Astrocyte of the spinal cord (primary cell): ENCODE results near the gene PHLDB1.
A peak's percentile ranks its signal among the peaks of the same experiment; 100 is the strongest.
"Not testable (repeated sequence)": the region's sequence is repeated elsewhere in the genome, so short reads cannot be mapped to it uniquely, and the experiment has no call there.

Experiments used
- DNase-seq: peaks from one replicate; pipeline ENCODE4 v3.0.0; 2011; ENCODE audit warnings: low read depth, low spot score
- H3K4me3 ChIP-seq: 2 replicates; pipeline ENCODE4 v1.5.1; 2011; ENCODE audit warnings: low read depth, mild to moderate bottlenecking, low read length, moderate library complexity
- CTCF ChIP-seq: IDR thresholded peaks from 2 replicates; pipeline ENCODE4 v1.5.1; 2012; ENCODE audit warnings: low read depth, mild to moderate bottlenecking, low read length, inconsistent platforms
- in situ Hi-C: cut with HindIII; loops from 2 replicates; pipeline ENCODE4 v1.10.0; 2017; ENCODE audit warnings: low sequenced_read_pairs

The PHLDB1 gene

GRCh38 chr11:118572061-118572980 is 35.1 kb upstream of the PHLDB1 start, which contains the start of gene ARCN1:
ARCN1 (plus strand) TSS chr11:118572409; CDS start chr11:118572548, 139 bp downstream.
- peak within 1 kb of the TSS; percentile 99 for H3K4me3 ChIP-seq
- in situ Hi-C loops: no loop called here
- TF ChIP-seq CTCF: no peak
- DNase-seq: peak; percentile 78

GRCh38 chr11:118572981-118573550 is 34.3 kb upstream of the PHLDB1 start:
- no peak for TF ChIP-seq CTCF
- H3K4me3 ChIP-seq: peak overlapping the region; percentile 99
- peak; percentile 28 for DNase-seq
- in situ Hi-C loops: no loop called here

GRCh38 chr11:118574636-118575035 is 32.8 kb upstream of the PHLDB1 start:
- no peak overlapping the region for H3K4me3 ChIP-seq
- no peak for TF ChIP-seq CTCF
- in situ Hi-C loops: no loop called here
- no peak for DNase-seq

- DNase-seq, H3K4me3 ChIP-seq, in situ Hi-C loops: not testable (repeated sequence)
Observed at GRCh38 chr11:118577995-118578394, 29.4 kb upstream of the PHLDB1 start.

- DNase-seq: no peak
- in situ Hi-C loops: no loop called here
- no peak for TF ChIP-seq CTCF
- no peak overlapping the region for H3K4me3 ChIP-seq
Observed at GRCh38 chr11:118581057-118581456, 26.4 kb upstream of the PHLDB1 start.

- no peak overlapping the region for H3K4me3 ChIP-seq
- TF ChIP-seq CTCF: no peak
- in situ Hi-C loops: no loop called here
- DNase-seq: no peak
Observed at GRCh38 chr11:118587952-118588351, 19.5 kb upstream of the PHLDB1 start.
